GM23338 (cell line): ENCODE data around the gene SRRM2. TPM values are rescaled to one million over a fixed set of nuclear protein-coding genes. Genes with fewer than 3 reads are reported as not detected.

Source experiments
- ATAC-seq: fragments of 200-7000 bp; cut with Tn5 transposase; 3 replicates; pipeline ENCODE4 v1.9.1; 2020
- DNase-seq: peaks from one replicate; pipeline ENCODE4 v3.0.0-alpha.2; 2015; ENCODE audit warnings: low spot score
- H2AFZ ChIP-seq: fragments of 200-600 bp; sonication (generic); 2 replicates; pipeline ENCODE4 v1.8.0; 2016; ENCODE audit warnings: antibody characterized with exemption, mild to moderate bottlenecking, moderate library complexity
- H3F3A ChIP-seq: fragments of 200-600 bp; sonication (generic); replicated peaks from 2 replicates; pipeline ENCODE4 v1.8.0; 2017; ENCODE audit warnings: antibody characterized with exemption, mixed run types, low read depth
- H3K27ac ChIP-seq: fragments of 200-600 bp; sonication (generic); 2 replicates; pipeline ENCODE4 v1.6.1; 2016; ENCODE audit warnings: low read depth
- H3K27me3 ChIP-seq: fragments of 200-600 bp; sonication (generic); 2 replicates; pipeline ENCODE4 v1.8.0; 2016; ENCODE audit warnings: mild to moderate bottlenecking, mixed run types, moderate library complexity; ENCODE audit not compliant: insufficient read depth
- H3K36me3 ChIP-seq: fragments of 200-600 bp; sonication (generic); 2 replicates; pipeline ENCODE4 v1.8.0; 2016; ENCODE audit warnings: mild to moderate bottlenecking; ENCODE audit not compliant: insufficient read depth
- H3K4me1 ChIP-seq: fragments of 200-600 bp; sonication (generic); 2 replicates; pipeline ENCODE4 v1.8.0; 2016; ENCODE audit warnings: mild to moderate bottlenecking, moderate library complexity; ENCODE audit not compliant: insufficient read depth
- H3K4me2 ChIP-seq: fragments of 200-600 bp; sonication (generic); 2 replicates; pipeline ENCODE4 v1.7.1; 2017; ENCODE audit warnings: mixed run types
- H3K4me3 ChIP-seq: fragments of 200-600 bp; sonication (generic); 2 replicates; pipeline ENCODE4 v1.6.1; 2016; ENCODE audit warnings: mixed run types
- H3K79me2 ChIP-seq: fragments of 200-600 bp; sonication (generic); replicated peaks from 2 replicates; pipeline ENCODE4 v1.8.0; 2017; ENCODE audit warnings: mild to moderate bottlenecking; ENCODE audit not compliant: insufficient read depth
- H3K9me2 ChIP-seq: fragments of 200-600 bp; sonication (generic); 2 replicates; pipeline ENCODE4 v1.8.0; 2017; ENCODE audit not compliant: insufficient read depth
- H4K20me1 ChIP-seq: fragments of 200-600 bp; sonication (generic); replicated peaks from 2 replicates; pipeline ENCODE4 v1.8.0; 2017; ENCODE audit warnings: mild to moderate bottlenecking; ENCODE audit not compliant: insufficient read depth
- H3K27ac Mint-ChIP-seq: 2 replicates; pipeline ENCODE4 v1.8.0; 2020; ENCODE audit warnings: inconsistent platforms, mild to moderate bottlenecking, moderate library complexity, mixed read lengths
- H3K27me3 Mint-ChIP-seq: 3 replicates; pipeline ENCODE4 v1.8.0; 2022; ENCODE audit warnings: low read depth, mild to moderate bottlenecking, moderate library complexity, mixed read lengths, inconsistent platforms; ENCODE audit not compliant: insufficient read depth, poor library complexity
- H3K36me3 Mint-ChIP-seq: 3 replicates; pipeline ENCODE4 v1.8.0; 2021; ENCODE audit warnings: low read depth, mild to moderate bottlenecking, inconsistent platforms, moderate library complexity, mixed read lengths
- H3K4me1 Mint-ChIP-seq: 3 replicates; pipeline ENCODE4 v1.8.0; 2020; ENCODE audit warnings: mild to moderate bottlenecking, inconsistent platforms, mixed read lengths
- H3K4me3 Mint-ChIP-seq: 3 replicates; pipeline ENCODE4 v1.8.0; 2021; ENCODE audit warnings: moderate library complexity, mild to moderate bottlenecking, inconsistent platforms, mixed read lengths
- H3K9me3 Mint-ChIP-seq: 3 replicates; pipeline ENCODE4 v1.8.0; 2020; ENCODE audit warnings: moderate library complexity, mild to moderate bottlenecking, inconsistent platforms, mixed read lengths
- CTCF ChIP-seq, 2 experiments: fragments of 200-600 bp in 1 of 2; sonication (generic) in 1 of 2; conservative IDR thresholded peaks; 2 replicates each; pipeline versions ENCODE4 v1.5.1 to v1.6.1; 2016 to 2017; ENCODE audit warnings: antibody characterized with exemption in 2 of 2, low read depth in 2 of 2, mild to moderate bottlenecking in 2 of 2, moderate library complexity in 1 of 2
- EZH2phosphoT487 ChIP-seq: fragments of 200-600 bp; sonication (generic); IDR thresholded peaks from one replicate; pipeline ENCODE4 v1.8.1; 2018; ENCODE audit warnings: antibody characterized with exemption; ENCODE audit not compliant: unreplicated experiment
- STAT1 ChIP-seq: IDR thresholded peaks from one replicate; pipeline ENCODE4 v1.6.1; 2016; ENCODE audit warnings: antibody characterized with exemption; ENCODE audit not compliant: unreplicated experiment
- ZNF114 ChIP-seq: fragments of 250-450 bp; sonication (Bioruptor Pico); IDR thresholded peaks from 2 replicates; pipeline ENCODE4 v1.5.0; 2020; ENCODE audit warnings: mild to moderate bottlenecking, moderate library complexity
- ZNF331 ChIP-seq: fragments of 250-450 bp; sonication (Bioruptor Pico); IDR thresholded peaks from 2 replicates; pipeline ENCODE4 v1.5.0; 2020; ENCODE audit warnings: low read depth, mild to moderate bottlenecking, moderate library complexity
- polyA plus RNA-seq: library from polyadenylated mRNA; unstranded; fragments of >200 nt; fragmentation: Nextera tagmentation; extraction: Ambion mirVana; gene quantifications from 2 replicates; pipeline ENCODE4 v1.2.1, GENCODE V29; 2016
- total RNA-seq: library from RNA; depleted of rRNA; stranded (reverse); fragments of >200 nt; shearing (Covaris generic); gene quantifications from 2 replicates; pipeline ENCODE4 v1.2.3, GENCODE V29; 2014
- TF ChIP-seq, protein P1 (sequence below): IDR thresholded peaks from one replicate; pipeline ENCODE4 v1.6.1; 2018; ENCODE audit warnings: antibody characterized with exemption; ENCODE audit not compliant: unreplicated experiment
- TF ChIP-seq, protein P2 (sequence below): fragments of 250-450 bp; sonication (Bioruptor Pico); IDR thresholded peaks from 2 replicates; pipeline ENCODE4 v1.5.0; 2020; ENCODE audit warnings: mild to moderate bottlenecking, moderate library complexity

SRRM2 gene
- total and polyA plus RNA-seq, 2 experiments from 2014 or later: 308 to 893 TPM

DNA sequence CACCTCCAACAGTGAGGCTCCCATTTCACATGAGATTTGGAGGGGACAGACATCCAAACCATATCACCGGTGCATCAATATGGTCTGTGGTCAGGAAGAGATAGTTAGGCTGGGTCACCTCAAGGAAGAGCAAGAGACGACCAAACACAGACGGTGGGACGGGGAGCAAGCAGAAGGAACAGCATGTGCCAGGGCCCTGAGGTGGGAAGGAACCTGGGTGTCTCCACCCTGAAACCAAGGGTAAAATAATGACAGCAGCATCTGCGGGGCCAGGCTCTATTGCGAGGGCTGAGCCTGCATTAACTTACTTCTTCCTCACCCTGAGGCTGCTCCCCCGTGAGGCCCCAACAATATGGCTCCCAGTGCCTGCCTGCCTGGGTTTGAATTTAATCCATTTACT is 55.7 kb downstream of the SRRM2 start (continued):
- TF ChIP-seq, protein P1, sequence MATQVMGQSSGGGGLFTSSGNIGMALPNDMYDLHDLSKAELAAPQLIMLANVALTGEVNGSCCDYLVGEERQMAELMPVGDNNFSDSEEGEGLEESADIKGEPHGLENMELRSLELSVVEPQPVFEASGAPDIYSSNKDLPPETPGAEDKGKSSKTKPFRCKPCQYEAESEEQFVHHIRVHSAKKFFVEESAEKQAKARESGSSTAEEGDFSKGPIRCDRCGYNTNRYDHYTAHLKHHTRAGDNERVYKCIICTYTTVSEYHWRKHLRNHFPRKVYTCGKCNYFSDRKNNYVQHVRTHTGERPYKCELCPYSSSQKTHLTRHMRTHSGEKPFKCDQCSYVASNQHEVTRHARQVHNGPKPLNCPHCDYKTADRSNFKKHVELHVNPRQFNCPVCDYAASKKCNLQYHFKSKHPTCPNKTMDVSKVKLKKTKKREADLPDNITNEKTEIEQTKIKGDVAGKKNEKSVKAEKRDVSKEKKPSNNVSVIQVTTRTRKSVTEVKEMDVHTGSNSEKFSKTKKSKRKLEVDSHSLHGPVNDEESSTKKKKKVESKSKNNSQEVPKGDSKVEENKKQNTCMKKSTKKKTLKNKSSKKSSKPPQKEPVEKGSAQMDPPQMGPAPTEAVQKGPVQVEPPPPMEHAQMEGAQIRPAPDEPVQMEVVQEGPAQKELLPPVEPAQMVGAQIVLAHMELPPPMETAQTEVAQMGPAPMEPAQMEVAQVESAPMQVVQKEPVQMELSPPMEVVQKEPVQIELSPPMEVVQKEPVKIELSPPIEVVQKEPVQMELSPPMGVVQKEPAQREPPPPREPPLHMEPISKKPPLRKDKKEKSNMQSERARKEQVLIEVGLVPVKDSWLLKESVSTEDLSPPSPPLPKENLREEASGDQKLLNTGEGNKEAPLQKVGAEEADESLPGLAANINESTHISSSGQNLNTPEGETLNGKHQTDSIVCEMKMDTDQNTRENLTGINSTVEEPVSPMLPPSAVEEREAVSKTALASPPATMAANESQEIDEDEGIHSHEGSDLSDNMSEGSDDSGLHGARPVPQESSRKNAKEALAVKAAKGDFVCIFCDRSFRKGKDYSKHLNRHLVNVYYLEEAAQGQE: no peak

DNA sequence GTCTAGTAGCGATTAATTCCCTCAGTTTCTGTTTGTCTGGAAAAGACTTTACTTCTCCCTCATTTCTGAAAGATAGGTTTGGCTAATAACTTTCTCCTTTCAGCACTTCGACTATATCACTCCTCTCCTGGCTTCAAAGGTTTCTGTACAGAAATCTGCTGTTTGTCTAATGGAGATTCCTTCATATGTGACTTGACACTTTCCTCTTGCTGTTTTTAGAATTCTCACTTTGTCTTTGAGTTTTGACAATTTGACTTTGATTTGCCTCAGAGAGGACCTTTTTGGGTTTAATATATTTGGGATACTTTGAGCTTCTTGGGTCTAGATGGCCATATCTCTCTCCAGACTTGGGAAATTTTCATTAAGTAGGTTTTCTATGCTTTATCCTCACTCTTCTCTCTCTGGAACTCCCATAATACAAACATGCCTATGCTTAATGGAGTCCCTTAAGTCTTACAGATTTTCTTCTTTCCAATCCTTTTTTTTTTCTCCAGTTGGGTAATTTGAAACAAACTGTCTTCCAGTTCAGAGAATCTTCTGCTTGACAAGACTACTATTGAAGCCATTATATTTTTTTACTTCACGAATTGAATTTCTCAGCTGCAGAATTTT is 56.8 kb downstream of the SRRM2 start:
- Histone ChIP-seq H3K4me1 (no peaks in the 10 kb centered on the region; the same call in 1 of the 2 replicates), H2AFZ (no peak overlapping the region), H3K36me3 (no peaks in the 10 kb centered on the region), H3K79me2 (no peaks in the 10 kb centered on the region), H3K4me2 (no peak overlapping the region), H3K4me3 (no peak overlapping the region), H3K27me3 (no peaks in the 10 kb centered on the region), H4K20me1 (no peaks in the 10 kb centered on the region), H3K9me2 (no peaks in the 10 kb centered on the region), H3K27ac (no peak overlapping the region), H3F3A (no peaks in the 10 kb centered on the region)
- no peak for TF ChIP-seq CTCF (conservative IDR thresholded peaks at IDR 0.05; ENCODE audit: low read depth in 2 of 2)
- TF ChIP-seq, protein P2, sequence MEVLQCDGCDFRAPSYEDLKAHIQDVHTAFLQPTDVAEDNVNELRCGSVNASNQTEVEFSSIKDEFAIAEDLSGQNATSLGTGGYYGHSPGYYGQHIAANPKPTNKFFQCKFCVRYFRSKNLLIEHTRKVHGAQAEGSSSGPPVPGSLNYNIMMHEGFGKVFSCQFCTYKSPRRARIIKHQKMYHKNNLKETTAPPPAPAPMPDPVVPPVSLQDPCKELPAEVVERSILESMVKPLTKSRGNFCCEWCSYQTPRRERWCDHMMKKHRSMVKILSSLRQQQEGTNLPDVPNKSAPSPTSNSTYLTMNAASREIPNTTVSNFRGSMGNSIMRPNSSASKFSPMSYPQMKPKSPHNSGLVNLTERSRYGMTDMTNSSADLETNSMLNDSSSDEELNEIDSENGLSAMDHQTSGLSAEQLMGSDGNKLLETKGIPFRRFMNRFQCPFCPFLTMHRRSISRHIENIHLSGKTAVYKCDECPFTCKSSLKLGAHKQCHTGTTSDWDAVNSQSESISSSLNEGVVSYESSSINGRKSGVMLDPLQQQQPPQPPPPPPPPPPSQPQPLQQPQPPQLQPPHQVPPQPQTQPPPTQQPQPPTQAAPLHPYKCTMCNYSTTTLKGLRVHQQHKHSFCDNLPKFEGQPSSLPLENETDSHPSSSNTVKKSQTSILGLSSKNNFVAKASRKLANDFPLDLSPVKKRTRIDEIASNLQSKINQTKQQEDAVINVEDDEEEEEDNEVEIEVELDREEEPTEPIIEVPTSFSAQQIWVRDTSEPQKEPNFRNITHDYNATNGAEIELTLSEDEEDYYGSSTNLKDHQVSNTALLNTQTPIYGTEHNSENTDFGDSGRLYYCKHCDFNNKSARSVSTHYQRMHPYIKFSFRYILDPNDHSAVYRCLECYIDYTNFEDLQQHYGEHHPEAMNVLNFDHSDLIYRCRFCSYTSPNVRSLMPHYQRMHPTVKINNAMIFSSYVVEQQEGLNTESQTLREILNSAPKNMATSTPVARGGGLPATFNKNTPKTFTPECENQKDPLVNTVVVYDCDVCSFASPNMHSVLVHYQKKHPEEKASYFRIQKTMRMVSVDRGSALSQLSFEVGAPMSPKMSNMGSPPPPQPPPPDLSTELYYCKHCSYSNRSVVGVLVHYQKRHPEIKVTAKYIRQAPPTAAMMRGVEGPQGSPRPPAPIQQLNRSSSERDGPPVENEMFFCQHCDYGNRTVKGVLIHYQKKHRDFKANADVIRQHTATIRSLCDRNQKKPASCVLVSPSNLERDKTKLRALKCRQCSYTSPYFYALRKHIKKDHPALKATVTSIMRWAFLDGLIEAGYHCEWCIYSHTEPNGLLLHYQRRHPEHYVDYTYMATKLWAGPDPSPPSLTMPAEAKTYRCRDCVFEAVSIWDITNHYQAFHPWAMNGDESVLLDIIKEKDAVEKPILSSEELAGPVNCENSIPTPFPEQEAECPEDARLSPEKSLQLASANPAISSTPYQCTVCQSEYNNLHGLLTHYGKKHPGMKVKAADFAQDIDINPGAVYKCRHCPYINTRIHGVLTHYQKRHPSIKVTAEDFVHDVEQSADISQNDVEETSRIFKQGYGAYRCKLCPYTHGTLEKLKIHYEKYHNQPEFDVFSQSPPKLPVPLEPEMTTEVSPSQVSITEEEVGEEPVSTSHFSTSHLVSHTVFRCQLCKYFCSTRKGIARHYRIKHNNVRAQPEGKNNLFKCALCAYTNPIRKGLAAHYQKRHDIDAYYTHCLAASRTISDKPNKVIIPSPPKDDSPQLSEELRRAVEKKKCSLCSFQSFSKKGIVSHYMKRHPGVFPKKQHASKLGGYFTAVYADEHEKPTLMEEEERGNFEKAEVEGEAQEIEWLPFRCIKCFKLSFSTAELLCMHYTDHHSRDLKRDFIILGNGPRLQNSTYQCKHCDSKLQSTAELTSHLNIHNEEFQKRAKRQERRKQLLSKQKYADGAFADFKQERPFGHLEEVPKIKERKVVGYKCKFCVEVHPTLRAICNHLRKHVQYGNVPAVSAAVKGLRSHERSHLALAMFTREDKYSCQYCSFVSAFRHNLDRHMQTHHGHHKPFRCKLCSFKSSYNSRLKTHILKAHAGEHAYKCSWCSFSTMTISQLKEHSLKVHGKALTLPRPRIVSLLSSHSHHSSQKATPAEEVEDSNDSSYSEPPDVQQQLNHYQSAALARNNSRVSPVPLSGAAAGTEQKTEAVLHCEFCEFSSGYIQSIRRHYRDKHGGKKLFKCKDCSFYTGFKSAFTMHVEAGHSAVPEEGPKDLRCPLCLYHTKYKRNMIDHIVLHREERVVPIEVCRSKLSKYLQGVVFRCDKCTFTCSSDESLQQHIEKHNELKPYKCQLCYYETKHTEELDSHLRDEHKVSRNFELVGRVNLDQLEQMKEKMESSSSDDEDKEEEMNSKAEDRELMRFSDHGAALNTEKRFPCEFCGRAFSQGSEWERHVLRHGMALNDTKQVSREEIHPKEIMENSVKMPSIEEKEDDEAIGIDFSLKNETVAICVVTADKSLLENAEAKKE (CRISPR knock-in tag): no peak
- TF ChIP-seq EZH2phosphoT487: no peak
- TF ChIP-seq ZNF114 (CRISPR knock-in tag): no peak
- no peak for TF ChIP-seq ZNF331 (CRISPR knock-in tag)
- no peak for TF ChIP-seq STAT1
- DNase-seq (no peak), ATAC-seq (no peak)
- Mint-ChIP-seq H3K4me1 (no peaks in the 10 kb centered on the region; the same call in 2 of the 3 replicates), H3K27ac (no peak overlapping the region), H3K9me3 (no peaks in the 10 kb centered on the region), H3K4me3 (no peak overlapping the region), H3K27me3 (peaks cover 16% of the 10 kb centered on the region), H3K36me3 (no peaks in the 10 kb centered on the region)
